Measurements from ENCODE around the gene UNC80. TPM values are rescaled to one million over a fixed set of nuclear protein-coding genes. Genes with fewer than 3 reads are reported as not detected.

UNC80 gene
- polyA plus RNA-seq, 1 experiment = not detected

GRCh38 chr2:209985874-209986273 is 214.2 kb downstream of the UNC80 start:
- no peak overlapping the region for H3K27ac ChIP-seq (ENCODE audit: low read depth, low read length)
- H3K9me3 ChIP-seq (ENCODE audit: control insufficient read depth, insufficient read depth, low read length) = no peaks in the 10 kb centered on the region
- CTCF ChIA-PET = interaction anchor here (0.6 to 1.6 kb wide), 2 partner anchors 8 to 25 kb away, joined by 3 to 4 read pairs; no protein-coding TSS in a partner anchor
- TF ChIP-seq, protein P1, sequence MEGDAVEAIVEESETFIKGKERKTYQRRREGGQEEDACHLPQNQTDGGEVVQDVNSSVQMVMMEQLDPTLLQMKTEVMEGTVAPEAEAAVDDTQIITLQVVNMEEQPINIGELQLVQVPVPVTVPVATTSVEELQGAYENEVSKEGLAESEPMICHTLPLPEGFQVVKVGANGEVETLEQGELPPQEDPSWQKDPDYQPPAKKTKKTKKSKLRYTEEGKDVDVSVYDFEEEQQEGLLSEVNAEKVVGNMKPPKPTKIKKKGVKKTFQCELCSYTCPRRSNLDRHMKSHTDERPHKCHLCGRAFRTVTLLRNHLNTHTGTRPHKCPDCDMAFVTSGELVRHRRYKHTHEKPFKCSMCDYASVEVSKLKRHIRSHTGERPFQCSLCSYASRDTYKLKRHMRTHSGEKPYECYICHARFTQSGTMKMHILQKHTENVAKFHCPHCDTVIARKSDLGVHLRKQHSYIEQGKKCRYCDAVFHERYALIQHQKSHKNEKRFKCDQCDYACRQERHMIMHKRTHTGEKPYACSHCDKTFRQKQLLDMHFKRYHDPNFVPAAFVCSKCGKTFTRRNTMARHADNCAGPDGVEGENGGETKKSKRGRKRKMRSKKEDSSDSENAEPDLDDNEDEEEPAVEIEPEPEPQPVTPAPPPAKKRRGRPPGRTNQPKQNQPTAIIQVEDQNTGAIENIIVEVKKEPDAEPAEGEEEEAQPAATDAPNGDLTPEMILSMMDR (IDR thresholded peaks at IDR 0.05; ENCODE audit: low read depth, low read length) = no peak
- no peak overlapping the region for H3K4me3 ChIP-seq (ENCODE audit: low read depth, low read length)
- no peaks in the 10 kb centered on the region for H3K27me3 ChIP-seq (ENCODE audit: control insufficient read depth, insufficient read depth, low read length)
- POLR2A ChIA-PET = no interaction called here
- DNase-seq (ENCODE audit: low read depth, low spot score) = no peak

- H3K9me3 ChIP-seq (ENCODE audit: control insufficient read depth, insufficient read depth, low read length) = no peaks in the 10 kb centered on the region
- no peaks in the 10 kb centered on the region for H3K27me3 ChIP-seq (ENCODE audit: control insufficient read depth, insufficient read depth, low read length)
- ChIA-PET CTCF (interaction anchor here (1.6 kb wide), 1 partner anchor 9 kb away, joined by 4 read pairs; no protein-coding TSS in a partner anchor), POLR2A (no interaction called here)
- no peak overlapping the region for H3K27ac ChIP-seq (ENCODE audit: low read depth, low read length)
- TF ChIP-seq, protein P1 (IDR thresholded peaks at IDR 0.05; ENCODE audit: low read depth, low read length) = no peak
- no peak for DNase-seq (ENCODE audit: low read depth, low spot score)
- H3K4me3 ChIP-seq (ENCODE audit: low read depth, low read length) = no peak overlapping the region
These were observed 214.8 kb downstream of the UNC80 start for GRCh38 chr2:209986415-209986814.

GRCh38 chr2:209988010-209988409 is 216.4 kb downstream of the UNC80 start:
- Histone ChIP-seq H3K27ac (ENCODE audit: low read depth, low read length) (no peak overlapping the region), H3K9me3 (ENCODE audit: control insufficient read depth, insufficient read depth, low read length) (no peaks in the 10 kb centered on the region), H3K4me3 (ENCODE audit: low read depth, low read length) (no peak overlapping the region), H3K27me3 (ENCODE audit: control insufficient read depth, insufficient read depth, low read length) (no peaks in the 10 kb centered on the region)
- ChIA-PET CTCF (no interaction called here), POLR2A (no interaction called here)
- no peak for DNase-seq (ENCODE audit: low read depth, low spot score)
- TF ChIP-seq, protein P1 (IDR thresholded peaks at IDR 0.05; ENCODE audit: low read depth, low read length) = no peak

DNA sequence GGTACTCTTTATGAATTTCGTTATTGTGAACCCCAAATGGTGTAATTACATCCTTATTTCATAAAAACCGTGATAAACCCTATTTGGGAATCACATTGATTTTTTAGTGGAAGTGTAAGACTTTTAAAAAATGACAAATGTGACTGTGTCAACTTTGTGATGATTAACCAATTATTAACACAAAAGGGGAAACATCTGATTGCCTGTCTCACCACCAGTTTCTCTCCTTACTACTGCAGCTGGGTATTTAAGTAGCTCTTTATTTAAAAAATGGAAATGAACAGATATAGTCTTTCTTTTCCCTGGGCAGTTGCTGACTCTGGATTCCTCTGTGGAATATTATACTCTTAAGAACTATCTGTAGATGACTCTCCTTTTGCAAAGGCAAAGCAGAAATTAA is 219.2 kb downstream of the UNC80 start:
- CTCF ChIA-PET = interaction anchor here (1.5 to 2.1 kb wide), 2 partner anchors 8 to 204 kb away, joined by 3 to 5 read pairs; no protein-coding TSS in a partner anchor
- Histone ChIP-seq H3K27me3 (ENCODE audit: control insufficient read depth, insufficient read depth, low read length) (no peaks in the 10 kb centered on the region), H3K27ac (ENCODE audit: low read depth, low read length) (no peak overlapping the region), H3K9me3 (ENCODE audit: control insufficient read depth, insufficient read depth, low read length) (no peaks in the 10 kb centered on the region), H3K4me3 (ENCODE audit: low read depth, low read length) (no peak overlapping the region)
- no peak for DNase-seq (ENCODE audit: low read depth, low spot score)
- POLR2A ChIA-PET = no interaction called here
- TF ChIP-seq, protein P1 (IDR thresholded peaks at IDR 0.05; ENCODE audit: low read depth, low read length) = no peak

- H3K9me3 ChIP-seq (ENCODE audit: control insufficient read depth, insufficient read depth, low read length) = no peaks in the 10 kb centered on the region
- no peak for DNase-seq (ENCODE audit: low read depth, low spot score)
- ChIA-PET POLR2A (no interaction called here), CTCF (no interaction called here)
- H3K27me3 ChIP-seq (ENCODE audit: control insufficient read depth, insufficient read depth, low read length) = no peaks in the 10 kb centered on the region
- no peak overlapping the region for H3K27ac ChIP-seq (ENCODE audit: low read depth, low read length)
- no peak overlapping the region for H3K4me3 ChIP-seq (ENCODE audit: low read depth, low read length)
- TF ChIP-seq, protein P1 (IDR thresholded peaks at IDR 0.05; ENCODE audit: low read depth, low read length) = no peak
These were observed 222.3 kb downstream of the UNC80 start for GRCh38 chr2:209993968-209994367.

All from AG04450 (cell line).